GM12874 (cell line): ENCODE results near the gene RCL1.

Experiments used
- TF ChIP-seq, protein P1 (sequence below): IDR thresholded peaks from 2 replicates; pipeline ENCODE4 v1.5.1; 2011; ENCODE audit warnings: low read depth, mild to moderate bottlenecking, control low read depth, low read length, moderate library complexity; ENCODE audit not compliant: insufficient read depth

RCL1 gene

DNA sequence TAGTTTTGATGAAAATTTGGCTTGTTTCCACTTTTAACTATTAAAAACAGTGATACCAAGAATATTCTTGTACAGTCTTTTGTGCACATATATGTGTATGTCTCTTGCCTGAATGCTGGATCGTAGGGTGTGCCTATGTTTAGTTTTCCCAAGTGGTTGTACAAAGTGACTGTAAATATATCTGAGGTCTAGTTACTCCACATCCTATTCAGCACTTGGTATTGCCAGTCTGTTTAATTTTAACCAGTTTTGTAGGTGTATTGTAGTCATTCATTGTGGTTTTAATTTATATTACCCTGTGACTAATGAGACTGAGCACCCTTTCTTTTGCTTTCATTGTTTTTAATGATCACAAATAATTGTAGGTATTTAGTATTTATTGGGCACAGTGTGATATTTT is 17.8 kb downstream of the RCL1 start:
- TF ChIP-seq, protein P1, sequence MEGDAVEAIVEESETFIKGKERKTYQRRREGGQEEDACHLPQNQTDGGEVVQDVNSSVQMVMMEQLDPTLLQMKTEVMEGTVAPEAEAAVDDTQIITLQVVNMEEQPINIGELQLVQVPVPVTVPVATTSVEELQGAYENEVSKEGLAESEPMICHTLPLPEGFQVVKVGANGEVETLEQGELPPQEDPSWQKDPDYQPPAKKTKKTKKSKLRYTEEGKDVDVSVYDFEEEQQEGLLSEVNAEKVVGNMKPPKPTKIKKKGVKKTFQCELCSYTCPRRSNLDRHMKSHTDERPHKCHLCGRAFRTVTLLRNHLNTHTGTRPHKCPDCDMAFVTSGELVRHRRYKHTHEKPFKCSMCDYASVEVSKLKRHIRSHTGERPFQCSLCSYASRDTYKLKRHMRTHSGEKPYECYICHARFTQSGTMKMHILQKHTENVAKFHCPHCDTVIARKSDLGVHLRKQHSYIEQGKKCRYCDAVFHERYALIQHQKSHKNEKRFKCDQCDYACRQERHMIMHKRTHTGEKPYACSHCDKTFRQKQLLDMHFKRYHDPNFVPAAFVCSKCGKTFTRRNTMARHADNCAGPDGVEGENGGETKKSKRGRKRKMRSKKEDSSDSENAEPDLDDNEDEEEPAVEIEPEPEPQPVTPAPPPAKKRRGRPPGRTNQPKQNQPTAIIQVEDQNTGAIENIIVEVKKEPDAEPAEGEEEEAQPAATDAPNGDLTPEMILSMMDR = no peak

DNA sequence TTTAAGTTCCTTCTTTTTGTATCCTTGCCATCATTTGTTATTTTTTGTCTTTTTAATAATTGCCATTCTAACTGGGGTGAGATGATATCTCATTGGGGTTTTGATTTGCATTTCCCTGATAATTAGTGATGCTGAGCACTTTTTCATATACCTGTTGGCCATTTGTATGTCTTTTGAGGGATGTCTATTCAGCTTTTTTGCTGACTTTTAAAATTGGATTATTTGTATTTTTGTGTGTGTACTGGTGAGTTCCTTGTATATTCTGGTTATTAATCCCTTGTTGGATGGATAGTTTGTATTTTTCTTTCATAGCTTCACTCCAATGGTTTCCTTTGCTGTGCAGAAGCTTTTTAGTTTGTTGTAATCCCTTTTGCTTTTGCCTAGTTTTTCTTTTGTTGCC is 19.1 kb downstream of the RCL1 start:
- TF ChIP-seq, protein P1 = no peak

DNA sequence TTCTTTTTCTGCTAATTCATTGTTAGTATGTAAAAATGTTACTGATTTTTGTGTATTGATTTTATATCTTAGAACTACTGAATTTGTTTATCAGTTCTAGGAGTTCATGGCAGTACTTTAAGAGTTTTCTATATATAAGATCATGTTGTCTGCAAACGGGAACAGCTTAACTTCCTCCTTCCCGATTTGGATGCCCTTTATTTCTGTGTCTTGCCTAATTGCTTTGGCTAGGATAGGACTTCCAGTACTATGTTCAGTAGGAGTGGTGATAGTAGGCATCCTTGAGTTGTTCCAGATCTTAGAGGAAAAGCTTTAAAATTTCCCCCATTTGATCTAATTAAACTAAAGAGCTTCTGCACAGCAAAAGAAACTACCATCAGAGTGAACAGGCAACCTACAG is 20.1 kb downstream of the RCL1 start:
- TF ChIP-seq, protein P1 = no peak

DNA sequence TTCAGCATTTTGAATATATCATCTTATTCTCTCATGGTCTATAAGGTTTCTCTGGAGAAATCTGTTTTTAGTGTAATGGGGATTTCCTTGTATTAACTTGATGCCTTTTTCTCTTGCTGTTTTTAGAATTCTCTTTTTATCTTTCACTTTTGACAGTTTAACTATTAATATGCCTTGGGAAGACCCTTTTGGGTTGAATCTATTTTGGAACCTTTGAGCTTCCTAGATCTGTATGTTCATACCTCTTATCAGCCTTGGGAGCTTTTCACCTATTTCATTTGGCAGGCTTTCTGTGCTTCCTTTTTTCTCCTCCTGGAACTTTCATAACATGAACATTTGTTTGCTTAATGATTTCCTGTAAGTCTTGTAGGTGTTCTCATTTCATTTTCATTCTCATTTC is 22.2 kb downstream of the RCL1 start:
- TF ChIP-seq, protein P1 = no peak

DNA sequence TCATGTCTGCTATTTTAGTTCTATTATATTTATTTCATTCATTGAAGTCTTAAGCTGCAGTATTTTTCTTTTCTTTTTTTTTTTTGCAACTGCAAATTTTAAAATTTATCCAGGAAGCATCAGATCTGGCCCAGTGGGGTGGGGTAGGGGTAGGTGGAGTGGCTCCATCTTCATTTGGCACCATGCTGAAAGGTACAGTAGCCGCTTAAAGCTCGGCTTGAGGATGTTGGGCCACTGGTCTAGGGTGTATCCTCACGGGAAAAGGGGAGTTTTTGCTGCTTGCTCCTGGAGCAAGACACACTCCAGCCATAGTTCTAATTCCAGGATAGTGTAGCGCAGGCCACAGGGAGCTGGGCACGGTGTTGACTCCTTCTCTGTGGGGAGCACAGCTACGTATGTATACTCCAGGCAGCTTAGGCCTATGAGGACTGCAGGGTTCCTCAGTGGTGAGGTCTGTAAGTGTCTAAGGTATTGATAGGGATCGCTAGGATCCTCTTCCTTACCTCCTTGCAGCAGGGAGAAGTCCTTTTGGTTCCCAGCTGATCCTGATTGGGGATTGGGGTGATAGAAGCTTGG is 22.7 kb downstream of the RCL1 start:
- TF ChIP-seq, protein P1 = no peak

DNA sequence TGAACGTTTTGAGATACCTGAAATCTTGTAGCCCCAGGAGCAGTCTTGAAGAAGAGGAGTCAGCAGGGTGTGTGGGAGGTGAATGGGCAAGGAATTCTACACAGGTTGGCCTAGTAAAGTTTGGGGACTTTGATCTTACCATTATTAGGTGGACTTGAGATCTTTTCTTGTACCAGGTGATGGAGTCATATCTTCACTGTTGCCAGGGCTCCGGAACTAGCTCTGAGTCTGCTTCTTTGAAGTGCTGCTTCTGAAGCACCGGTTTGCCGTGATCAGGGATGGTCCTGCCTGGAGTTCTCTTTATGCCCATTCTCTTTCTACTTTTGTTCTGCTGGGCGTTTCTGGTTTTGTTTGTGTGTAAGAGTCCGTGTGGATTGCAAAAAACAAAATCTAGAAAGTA is 27.4 kb downstream of the RCL1 start:
- TF ChIP-seq, protein P1 = no peak

DNA sequence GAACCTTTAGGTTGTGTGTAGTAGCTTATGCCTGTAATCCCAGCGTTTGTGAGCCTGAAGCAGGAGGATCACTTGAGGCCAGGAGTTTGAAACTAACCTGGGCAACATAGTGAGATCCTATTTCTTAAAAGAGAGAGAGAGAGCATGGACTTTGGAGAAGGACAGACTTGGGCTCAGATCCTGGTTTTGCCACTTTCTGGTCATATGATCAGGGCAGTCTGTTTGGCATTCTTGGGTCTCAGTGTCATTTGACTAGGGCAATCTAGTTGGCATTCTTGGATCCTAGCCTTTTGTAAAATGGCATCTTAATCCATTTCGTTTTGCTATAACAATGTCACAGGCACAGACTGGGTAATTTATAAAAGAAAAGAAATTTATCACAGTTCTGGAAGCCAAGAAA is 28.4 kb downstream of the RCL1 start:
- TF ChIP-seq, protein P1 = no peak
